A172 (cell line): ENCODE results near the gene ARHGAP12. TPM values are rescaled to one million over a fixed set of nuclear protein-coding genes. Genes with fewer than 3 reads are reported as not detected.
A peak's percentile ranks its signal among the peaks of the same experiment; 100 is the strongest.
"Not testable (repeated sequence)": the region's sequence is repeated elsewhere in the genome, so short reads cannot be mapped to it uniquely, and the experiment has no call there.

Experiments
- DNase-seq: peaks from one replicate; pipeline ENCODE4 v3.0.0-alpha.2; 2015; ENCODE audit warnings: low spot score
- total RNA-seq: library from RNA; depleted of rRNA; stranded (reverse); fragments of >200 nt; shearing (Covaris generic); gene quantifications from 2 replicates; pipeline ENCODE4 v1.2.3, GENCODE V29; 2014

ARHGAP12 gene
- total RNA-seq, 1 experiment from 2014 or later, result 49.6 TPM

- DNase-seq, result no peak
These were observed 2.5 kb downstream of the ARHGAP12 start for GRCh38 chr10:31926160-31926559.

- DNase-seq, result no peak
These were observed 3.8 kb downstream of the ARHGAP12 start for GRCh38 chr10:31924833-31925232.

GRCh38 chr10:31923389-31923788 is 5.2 kb downstream of the ARHGAP12 start:
- DNase-seq, result no peak

- DNase-seq, result no peak
These were observed 7.6 kb downstream of the ARHGAP12 start for GRCh38 chr10:31921031-31921430.

GRCh38 chr10:31920538-31920937 is 8.1 kb downstream of the ARHGAP12 start:
- no peak for DNase-seq

- no peak for DNase-seq
These were observed 9.8 kb downstream of the ARHGAP12 start for GRCh38 chr10:31918671-31919409.

GRCh38 chr10:31914370-31914769 is 14.3 kb downstream of the ARHGAP12 start:
- DNase-seq, result no peak

GRCh38 chr10:31912898-31913850 is 15.5 kb downstream of the ARHGAP12 start:
- no peak for DNase-seq

- peak; percentile 30 for DNase-seq
These were observed 16.3 kb downstream of the ARHGAP12 start for GRCh38 chr10:31912289-31912688.

- no peak for DNase-seq
These were observed 18.6 kb downstream of the ARHGAP12 start for GRCh38 chr10:31910016-31910415.

- no peak for DNase-seq
These were observed 20.5 kb downstream of the ARHGAP12 start for GRCh38 chr10:31908157-31908556.

- DNase-seq, result no peak
These were observed 22.6 kb downstream of the ARHGAP12 start for GRCh38 chr10:31906039-31906438.

- DNase-seq, result no peak
These were observed 23.0 kb downstream of the ARHGAP12 start for GRCh38 chr10:31905586-31905985.

- no peak for DNase-seq
These were observed 26.0 kb downstream of the ARHGAP12 start for GRCh38 chr10:31902625-31903024.

- DNase-seq, result no peak
These were observed 31.1 kb downstream of the ARHGAP12 start for GRCh38 chr10:31897506-31897905.

GRCh38 chr10:31896968-31897384 is 31.7 kb downstream of the ARHGAP12 start:
- peak; percentile 33 for DNase-seq

- DNase-seq, result not testable (repeated sequence)
These were observed 32.9 kb downstream of the ARHGAP12 start for GRCh38 chr10:31895722-31896121.

- no peak for DNase-seq
These were observed 40.2 kb downstream of the ARHGAP12 start for GRCh38 chr10:31888442-31888841.

- DNase-seq, result no peak
These were observed 40.8 kb downstream of the ARHGAP12 start for GRCh38 chr10:31887850-31888249.

- DNase-seq, result no peak
These were observed 41.7 kb downstream of the ARHGAP12 start for GRCh38 chr10:31886885-31887284.

- no peak for DNase-seq
These were observed 42.7 kb downstream of the ARHGAP12 start for GRCh38 chr10:31885971-31886370.

- no peak for DNase-seq
These were observed 44.2 kb downstream of the ARHGAP12 start for GRCh38 chr10:31884386-31884785.

GRCh38 chr10:31883397-31883796 is 45.2 kb downstream of the ARHGAP12 start:
- no peak for DNase-seq
